Smooth muscle cell (in vitro differentiated cells): ENCODE results near the gene STEAP4. TPM values are rescaled to one million over a fixed set of nuclear protein-coding genes. Genes with fewer than 3 reads are reported as not detected.
"Not testable (repeated sequence)": the region's sequence is repeated elsewhere in the genome, so short reads cannot be mapped to it uniquely, and the experiment has no call there.

Source experiments
- DNase-seq: peaks from one replicate; lab custom pipeline; 2025; ENCODE audit not compliant: unreplicated experiment; lab: John Stamatoyannopoulos, UW
- H2AFZ ChIP-seq: fragments of 200-600 bp; sonication (generic); 2 replicates; pipeline ENCODE4 v1.6.0; 2016; ENCODE audit warnings: antibody characterized with exemption, low read depth, mild to moderate bottlenecking
- H3F3A ChIP-seq: fragments of 200-600 bp; sonication (generic); 2 replicates; pipeline ENCODE4 v1.6.0; 2017; ENCODE audit warnings: antibody characterized with exemption, low read depth
- H3K27ac ChIP-seq: fragments of 200-600 bp; sonication (generic); 2 replicates; pipeline ENCODE4 v1.5.1; 2016; ENCODE audit warnings: low read depth, mild to moderate bottlenecking
- H3K27me3 ChIP-seq: fragments of 200-600 bp; sonication (generic); 2 replicates; pipeline ENCODE4 v1.6.1; 2016; ENCODE audit warnings: low read depth, mild to moderate bottlenecking
- H3K36me3 ChIP-seq: fragments of 200-600 bp; sonication (generic); 2 replicates; pipeline ENCODE4 v1.5.1; 2016; ENCODE audit warnings: low read depth
- H3K4me1 ChIP-seq: fragments of 200-600 bp; sonication (generic); 2 replicates; pipeline ENCODE4 v1.5.1; 2016; ENCODE audit warnings: low read depth
- H3K4me2 ChIP-seq: fragments of 200-600 bp; sonication (generic); 2 replicates; pipeline ENCODE4 v1.6.0; 2016; ENCODE audit warnings: mild to moderate bottlenecking
- H3K4me3 ChIP-seq: fragments of 200-600 bp; sonication (generic); 2 replicates; pipeline ENCODE4 v1.5.1; 2016; ENCODE audit warnings: mild to moderate bottlenecking
- H3K79me2 ChIP-seq: fragments of 200-600 bp; sonication (generic); 2 replicates; pipeline ENCODE4 v1.6.0; 2016; ENCODE audit warnings: low read depth, mild to moderate bottlenecking
- H3K9ac ChIP-seq: fragments of 200-600 bp; sonication (generic); 2 replicates; pipeline ENCODE4 v1.6.0; 2016; ENCODE audit warnings: low read depth
- H3K9me3 ChIP-seq: fragments of 200-600 bp; sonication (generic); replicated peaks from 2 replicates; pipeline ENCODE4 v1.5.1; 2016; ENCODE audit warnings: low read depth
- H4K20me1 ChIP-seq: fragments of 200-600 bp; sonication (generic); 2 replicates; pipeline ENCODE4 v1.6.0; 2016; ENCODE audit warnings: low read depth
- CTCF ChIP-seq: fragments of 200-600 bp; sonication (generic); IDR thresholded peaks from 2 replicates; pipeline ENCODE4 v1.5.1; 2017; ENCODE audit warnings: borderline replicate concordance, mild to moderate bottlenecking, antibody characterized with exemption; ENCODE audit not compliant: insufficient read depth, poor library complexity, severe bottlenecking
- WGBS: methylation state at CpG from one replicate; pipeline ENCODE4 v1.1.7; 2016; ENCODE audit warnings: low lambda C conversion rate; 5-methylcytosine and 5-hydroxymethylcytosine counted together
- polyA plus RNA-seq: library from polyadenylated mRNA; unstranded; fragments of >200 nt; fragmentation: Nextera tagmentation; extraction: Ambion mirVana; gene quantifications from 2 replicates; pipeline ENCODE4 v1.2.1, GENCODE V29; 2016
- total RNA-seq: library from RNA; depleted of rRNA; stranded (reverse); fragments of >200 nt; gene quantifications from 2 replicates; pipeline ENCODE4 v1.2.3, GENCODE V29; 2014

Gene STEAP4
- total and polyA plus RNA-seq, 2 experiments from 2014 or later, result 0.18 TPM; not detected in 1

DNA sequence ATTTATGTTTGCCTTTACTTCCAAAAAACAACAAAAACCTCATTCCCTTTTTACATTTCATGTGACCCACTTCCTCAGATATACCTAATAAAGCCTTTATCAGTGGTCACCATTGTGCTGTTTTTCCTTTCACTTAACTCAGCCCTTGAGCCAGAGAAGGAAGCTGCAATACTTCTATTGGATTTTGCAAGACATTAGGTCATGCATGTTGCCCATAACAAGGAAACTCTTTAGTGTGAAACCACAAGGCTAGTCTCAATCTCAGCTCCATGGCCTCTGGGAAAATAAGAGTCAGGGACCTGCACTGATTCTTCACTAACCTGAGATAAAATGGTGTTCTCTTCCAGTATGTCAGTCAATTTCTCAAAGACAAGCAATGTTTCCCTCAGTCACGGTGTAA lies 27.8 kb downstream of the STEAP4 start:
- H3F3A ChIP-seq, result no peaks in the 10 kb centered on the region
- H2AFZ ChIP-seq, result no peak overlapping the region
- no peak for TF ChIP-seq CTCF
- H3K4me2 ChIP-seq, result no peak overlapping the region
- no peak overlapping the region for H3K4me3 ChIP-seq
- H3K4me1 ChIP-seq, result no peaks in the 10 kb centered on the region
- no peaks in the 10 kb centered on the region for H3K36me3 ChIP-seq
- 84% methylated on average over 1 of the region's 1 CpG for WGBS
- peak overlapping the region; percentile 23 for H3K27ac ChIP-seq
- H3K79me2 ChIP-seq, result no peaks in the 10 kb centered on the region
- H3K9ac ChIP-seq, result no peak overlapping the region
- H3K27me3 ChIP-seq, result no peaks in the 10 kb centered on the region
- no peaks in the 10 kb centered on the region for H3K9me3 ChIP-seq
- no peaks in the 10 kb centered on the region for H4K20me1 ChIP-seq
- DNase-seq, result no peak

GRCh38 chr7:88276605-88277153 lies 30.0 kb downstream of the STEAP4 start:
- no peak overlapping the region for H3K27ac ChIP-seq
- no peaks in the 10 kb centered on the region for H3K79me2 ChIP-seq
- H3K4me3 ChIP-seq, result no peak overlapping the region
- no peak for DNase-seq
- no peak for TF ChIP-seq CTCF
- WGBS, result 68% methylated on average over 3 of the region's 3 CpGs
- H3K4me2 ChIP-seq, result no peak overlapping the region
- no peaks in the 10 kb centered on the region for H3K4me1 ChIP-seq
- H3F3A ChIP-seq, result no peaks in the 10 kb centered on the region
- no peaks in the 10 kb centered on the region for H4K20me1 ChIP-seq
- H3K9me3 ChIP-seq, result no peaks in the 10 kb centered on the region
- H2AFZ ChIP-seq, result no peak overlapping the region
- H3K9ac ChIP-seq, result no peak overlapping the region
- no peaks in the 10 kb centered on the region for H3K36me3 ChIP-seq
- H3K27me3 ChIP-seq, result no peaks in the 10 kb centered on the region

DNA sequence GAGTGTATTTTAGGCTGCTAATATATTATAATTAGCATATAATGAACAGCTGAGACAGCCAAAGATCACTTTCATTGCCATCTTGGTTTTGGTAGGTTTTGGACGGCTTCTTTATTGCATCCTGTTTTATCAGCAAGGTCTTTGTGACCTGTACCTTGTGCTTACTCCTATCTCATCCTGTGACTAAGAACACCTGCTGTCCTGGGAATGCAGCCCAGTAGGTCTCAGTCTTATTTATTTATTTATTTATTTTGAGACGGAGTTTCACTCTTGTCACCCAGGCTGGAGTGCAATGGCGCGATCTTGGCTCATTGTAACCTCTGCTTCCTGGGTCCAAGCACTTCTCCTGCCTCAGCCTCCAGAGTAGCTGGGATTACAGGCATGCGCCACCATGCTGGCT lies 31.8 kb downstream of the STEAP4 start:
- H3K9ac ChIP-seq, H3K4me2 ChIP-seq, DNase-seq, H3K4me3 ChIP-seq, H3F3A ChIP-seq, H3K36me3 ChIP-seq, H3K9me3 ChIP-seq, H3K27me3 ChIP-seq, H3K27ac ChIP-seq, H3K79me2 ChIP-seq, H2AFZ ChIP-seq, H4K20me1 ChIP-seq, H3K4me1 ChIP-seq: not testable (repeated sequence)
- WGBS, result 88% methylated on average over 5 of the region's 5 CpGs

DNA sequence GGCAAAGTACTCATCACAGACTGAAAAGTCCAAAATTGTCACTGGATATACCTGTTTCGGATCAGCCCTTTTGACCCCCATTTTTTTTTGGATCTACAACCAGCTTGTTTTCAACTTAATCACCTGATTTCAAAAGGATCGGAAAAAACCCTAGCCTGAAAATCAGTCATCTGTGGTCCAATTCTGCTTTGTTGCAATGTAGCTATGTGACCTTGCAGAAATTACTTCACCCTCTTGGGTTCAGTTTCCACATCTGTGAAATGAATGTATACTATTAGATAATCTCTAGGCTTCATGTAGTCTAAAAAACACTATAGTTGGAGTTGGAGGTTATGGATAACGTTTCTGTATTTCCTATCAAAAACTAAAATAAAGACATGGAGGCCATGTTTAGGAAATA lies 37.1 kb downstream of the STEAP4 start:
- no peak for TF ChIP-seq CTCF
- no peak for DNase-seq
- no peaks in the 10 kb centered on the region for H3K4me1 ChIP-seq

More for the DNA sequence above, 37.1 kb downstream of the STEAP4 start:
- H3K9me3 ChIP-seq, result no peaks in the 10 kb centered on the region
- no peak overlapping the region for H3K4me2 ChIP-seq
- no peaks in the 10 kb centered on the region for H3F3A ChIP-seq
- no peak overlapping the region for H3K27ac ChIP-seq
- no peaks in the 10 kb centered on the region for H3K79me2 ChIP-seq
- H2AFZ ChIP-seq, result no peak overlapping the region
- no peaks in the 10 kb centered on the region for H3K36me3 ChIP-seq
- H4K20me1 ChIP-seq, result no peaks in the 10 kb centered on the region
- no peaks in the 10 kb centered on the region for H3K27me3 ChIP-seq
- WGBS, result 92% methylated on average over 3 of the region's 3 CpGs
- H3K4me3 ChIP-seq, result no peak overlapping the region
- no peak overlapping the region for H3K9ac ChIP-seq
